Measurements from ENCODE around the gene TCEA2. TPM values are rescaled to one million over a fixed set of nuclear protein-coding genes. Genes with fewer than 3 reads are reported as not detected.

TCEA2 gene
- total and polyA plus RNA-seq, 2 of the 13 experiments (the other 11 are each of a cell fraction or from before 2014, with no cell fraction given) = 28.1 to 33.7 TPM

DNA sequence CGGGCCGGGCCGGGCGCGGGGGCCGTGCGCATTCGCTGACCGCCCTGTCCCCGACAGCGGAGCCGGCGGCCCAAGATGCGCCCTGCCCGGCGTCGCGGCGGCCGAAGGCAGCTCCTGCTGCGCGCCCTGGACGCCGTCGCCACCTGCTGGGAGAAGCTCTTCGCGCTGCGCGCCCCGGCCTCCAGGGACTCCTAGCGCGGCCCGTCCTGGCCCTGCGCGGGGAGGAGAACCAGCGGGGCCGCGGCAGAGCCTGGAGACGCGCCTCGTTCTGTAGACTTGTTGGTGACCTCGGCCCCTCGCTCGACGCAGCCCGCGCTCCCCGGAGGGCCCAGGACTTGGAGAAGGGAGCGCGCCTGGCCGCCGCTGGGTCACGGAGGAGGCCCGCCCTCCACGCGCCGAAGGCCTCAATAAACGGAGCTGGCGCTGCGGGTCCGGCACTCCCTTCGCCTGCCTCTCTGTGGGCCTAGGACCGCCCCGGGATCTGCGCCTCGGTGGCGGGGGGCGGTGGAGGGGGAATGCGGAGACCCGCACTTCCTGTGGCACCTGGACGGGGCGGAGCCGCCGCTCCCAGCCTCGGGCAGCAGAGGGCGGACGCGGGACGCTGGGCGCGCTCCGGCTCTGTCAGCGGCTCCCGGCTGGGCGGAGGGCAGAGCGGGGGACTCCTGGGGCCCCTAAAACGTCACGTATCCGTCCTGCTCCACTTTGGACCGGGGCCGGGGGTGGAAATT is 24.3 kb upstream of the TCEA2 start (continued):
- TF ChIP-seq, protein P1, sequence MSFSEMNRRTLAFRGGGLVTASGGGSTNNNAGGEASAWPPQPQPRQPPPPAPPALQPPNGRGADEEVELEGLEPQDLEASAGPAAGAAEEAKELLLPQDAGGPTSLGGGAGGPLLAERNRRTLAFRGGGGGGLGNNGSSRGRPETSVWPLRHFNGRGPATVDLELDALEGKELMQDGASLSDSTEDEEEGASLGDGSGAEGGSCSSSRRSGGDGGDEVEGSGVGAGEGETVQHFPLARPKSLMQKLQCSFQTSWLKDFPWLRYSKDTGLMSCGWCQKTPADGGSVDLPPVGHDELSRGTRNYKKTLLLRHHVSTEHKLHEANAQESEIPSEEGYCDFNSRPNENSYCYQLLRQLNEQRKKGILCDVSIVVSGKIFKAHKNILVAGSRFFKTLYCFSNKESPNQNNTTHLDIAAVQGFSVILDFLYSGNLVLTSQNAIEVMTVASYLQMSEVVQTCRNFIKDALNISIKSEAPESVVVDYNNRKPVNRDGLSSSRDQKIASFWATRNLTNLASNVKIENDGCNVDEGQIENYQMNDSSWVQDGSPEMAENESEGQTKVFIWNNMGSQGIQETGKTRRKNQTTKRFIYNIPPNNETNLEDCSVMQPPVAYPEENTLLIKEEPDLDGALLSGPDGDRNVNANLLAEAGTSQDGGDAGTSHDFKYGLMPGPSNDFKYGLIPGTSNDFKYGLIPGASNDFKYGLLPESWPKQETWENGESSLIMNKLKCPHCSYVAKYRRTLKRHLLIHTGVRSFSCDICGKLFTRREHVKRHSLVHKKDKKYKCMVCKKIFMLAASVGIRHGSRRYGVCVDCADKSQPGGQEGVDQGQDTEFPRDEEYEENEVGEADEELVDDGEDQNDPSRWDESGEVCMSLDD (CRISPR knock-in tag; IDR thresholded peaks at IDR 0.05; ENCODE audit: borderline replicate concordance) = no peak
- TF ChIP-seq, protein P2, sequence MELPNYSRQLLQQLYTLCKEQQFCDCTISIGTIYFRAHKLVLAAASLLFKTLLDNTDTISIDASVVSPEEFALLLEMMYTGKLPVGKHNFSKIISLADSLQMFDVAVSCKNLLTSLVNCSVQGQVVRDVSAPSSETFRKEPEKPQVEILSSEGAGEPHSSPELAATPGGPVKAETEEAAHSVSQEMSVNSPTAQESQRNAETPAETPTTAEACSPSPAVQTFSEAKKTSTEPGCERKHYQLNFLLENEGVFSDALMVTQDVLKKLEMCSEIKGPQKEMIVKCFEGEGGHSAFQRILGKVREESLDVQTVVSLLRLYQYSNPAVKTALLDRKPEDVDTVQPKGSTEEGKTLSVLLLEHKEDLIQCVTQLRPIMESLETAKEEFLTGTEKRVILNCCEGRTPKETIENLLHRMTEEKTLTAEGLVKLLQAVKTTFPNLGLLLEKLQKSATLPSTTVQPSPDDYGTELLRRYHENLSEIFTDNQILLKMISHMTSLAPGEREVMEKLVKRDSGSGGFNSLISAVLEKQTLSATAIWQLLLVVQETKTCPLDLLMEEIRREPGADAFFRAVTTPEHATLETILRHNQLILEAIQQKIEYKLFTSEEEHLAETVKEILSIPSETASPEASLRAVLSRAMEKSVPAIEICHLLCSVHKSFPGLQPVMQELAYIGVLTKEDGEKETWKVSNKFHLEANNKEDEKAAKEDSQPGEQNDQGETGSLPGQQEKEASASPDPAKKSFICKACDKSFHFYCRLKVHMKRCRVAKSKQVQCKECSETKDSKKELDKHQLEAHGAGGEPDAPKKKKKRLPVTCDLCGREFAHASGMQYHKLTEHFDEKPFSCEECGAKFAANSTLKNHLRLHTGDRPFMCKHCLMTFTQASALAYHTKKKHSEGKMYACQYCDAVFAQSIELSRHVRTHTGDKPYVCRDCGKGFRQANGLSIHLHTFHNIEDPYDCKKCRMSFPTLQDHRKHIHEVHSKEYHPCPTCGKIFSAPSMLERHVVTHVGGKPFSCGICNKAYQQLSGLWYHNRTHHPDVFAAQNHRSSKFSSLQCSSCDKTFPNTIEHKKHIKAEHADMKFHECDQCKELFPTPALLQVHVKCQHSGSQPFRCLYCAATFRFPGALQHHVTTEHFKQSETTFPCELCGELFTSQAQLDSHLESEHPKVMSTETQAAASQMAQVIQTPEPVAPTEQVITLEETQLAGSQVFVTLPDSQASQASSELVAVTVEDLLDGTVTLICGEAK (IDR thresholded peaks at IDR 0.05) = no peak
- TF ChIP-seq, protein P2 (CRISPR knock-in tag; IDR thresholded peaks at IDR 0.05) = no peak
- TF ChIP-seq SMAD1 (CRISPR knock-in tag; IDR thresholded peaks at IDR 0.05; ENCODE audit: borderline replicate concordance, low read depth) (no peak), ZNF3 (CRISPR knock-in tag; IDR thresholded peaks at IDR 0.05) (no peak), KLF13 (CRISPR knock-in tag; IDR thresholded peaks at IDR 0.05) (no peak), ZNF280B (CRISPR knock-in tag; IDR thresholded peaks at IDR 0.05; ENCODE audit: borderline replicate concordance) (no peak), NFIC (IDR thresholded peaks at IDR 0.05; ENCODE audit: low read length) (no peak)
- TF ChIP-seq, protein P3, sequence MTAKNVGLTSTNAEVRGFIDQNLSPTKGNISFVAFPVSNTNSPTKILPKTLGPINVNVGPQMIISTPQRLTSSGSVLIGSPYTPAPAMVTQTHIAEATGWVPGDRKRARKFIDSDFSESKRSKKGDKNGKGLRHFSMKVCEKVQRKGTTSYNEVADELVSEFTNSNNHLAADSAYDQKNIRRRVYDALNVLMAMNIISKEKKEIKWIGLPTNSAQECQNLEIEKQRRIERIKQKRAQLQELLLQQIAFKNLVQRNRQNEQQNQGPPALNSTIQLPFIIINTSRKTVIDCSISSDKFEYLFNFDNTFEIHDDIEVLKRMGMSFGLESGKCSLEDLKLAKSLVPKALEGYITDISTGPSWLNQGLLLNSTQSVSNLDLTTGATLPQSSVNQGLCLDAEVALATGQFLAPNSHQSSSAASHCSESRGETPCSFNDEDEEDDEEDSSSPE (CRISPR knock-in tag; IDR thresholded peaks at IDR 0.05) = no peak
